ENCODE results near the gene STX8.

DNA sequence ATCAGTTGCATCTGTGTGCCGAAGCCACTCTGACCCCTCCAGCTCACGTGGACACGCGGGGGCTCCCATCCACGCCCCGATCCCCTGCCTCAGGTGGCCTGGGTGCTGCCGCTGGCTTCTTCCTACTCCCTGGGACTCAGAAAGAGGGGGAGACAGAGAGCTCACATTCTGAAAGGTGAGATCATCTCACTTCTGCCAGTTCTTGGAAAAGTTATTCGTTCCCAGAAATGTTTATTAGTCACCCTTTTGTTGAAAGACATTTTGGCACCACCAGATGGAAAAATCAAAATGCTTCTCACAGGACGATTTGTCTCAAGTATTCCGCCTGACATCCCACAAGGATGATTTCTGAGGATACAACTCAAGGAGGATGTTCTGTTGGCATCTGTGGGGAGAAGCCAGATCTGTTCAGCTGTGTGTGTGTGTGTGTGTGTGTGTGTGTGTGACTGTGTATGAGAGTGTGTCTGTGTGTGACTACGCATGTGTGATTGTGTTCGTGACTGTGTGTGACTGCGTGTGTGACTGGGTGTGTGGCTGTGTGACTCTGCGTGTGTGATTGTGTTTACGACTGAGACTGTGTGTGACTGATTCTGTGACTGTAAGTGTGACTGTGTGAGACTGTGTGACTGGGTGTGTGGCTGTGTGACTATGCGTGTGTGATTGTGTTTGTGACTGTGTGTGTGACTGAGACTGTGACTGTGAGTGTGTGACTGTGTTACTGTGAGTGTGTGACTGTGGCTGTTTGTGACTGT lies 347.0 kb downstream of the STX8 start:
- TF ChIP-seq, protein P1, sequence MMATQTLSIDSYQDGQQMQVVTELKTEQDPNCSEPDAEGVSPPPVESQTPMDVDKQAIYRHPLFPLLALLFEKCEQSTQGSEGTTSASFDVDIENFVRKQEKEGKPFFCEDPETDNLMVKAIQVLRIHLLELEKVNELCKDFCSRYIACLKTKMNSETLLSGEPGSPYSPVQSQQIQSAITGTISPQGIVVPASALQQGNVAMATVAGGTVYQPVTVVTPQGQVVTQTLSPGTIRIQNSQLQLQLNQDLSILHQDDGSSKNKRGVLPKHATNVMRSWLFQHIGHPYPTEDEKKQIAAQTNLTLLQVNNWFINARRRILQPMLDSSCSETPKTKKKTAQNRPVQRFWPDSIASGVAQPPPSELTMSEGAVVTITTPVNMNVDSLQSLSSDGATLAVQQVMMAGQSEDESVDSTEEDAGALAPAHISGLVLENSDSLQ (IDR thresholded peaks at IDR 0.05): no peak
- no peak for TF ChIP-seq SUZ12 (IDR thresholded peaks at IDR 0.05)
- no peak for TF ChIP-seq TARDBP (IDR thresholded peaks at IDR 0.05)
